ENCODE data around the gene HMGA1.
A peak's percentile ranks its signal among the peaks of the same experiment; 100 is the strongest.

Gene HMGA1

DNA sequence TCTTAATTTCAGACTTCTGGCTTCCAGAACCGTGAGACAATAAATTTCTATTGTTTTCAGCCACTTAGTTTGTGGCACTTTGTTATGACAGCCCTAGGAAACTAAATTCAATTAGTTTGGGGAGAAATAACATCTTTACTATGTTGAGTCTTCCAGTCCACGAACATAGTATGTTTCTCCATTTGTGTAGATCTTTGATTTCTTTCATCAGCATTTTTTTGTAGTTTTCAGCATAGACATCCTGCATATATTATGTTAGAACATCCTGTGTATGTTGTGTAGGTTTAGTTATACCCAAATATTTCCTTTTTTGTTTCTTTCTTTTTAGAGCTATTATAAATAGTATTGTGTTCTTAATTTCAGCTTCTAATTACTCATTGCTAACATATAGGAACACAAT lies 18.0 kb upstream of the HMGA1 start:
- peaks cover 8% of the 10 kb centered on the region for H3K27me3 Mint-ChIP-seq (ENCODE audit: low read depth, poor library complexity)
- no peaks in the 10 kb centered on the region for H3K36me3 Mint-ChIP-seq (ENCODE audit: low read depth)
- no peak overlapping the region for H3K4me3 Mint-ChIP-seq
- TF ChIP-seq, protein P1, sequence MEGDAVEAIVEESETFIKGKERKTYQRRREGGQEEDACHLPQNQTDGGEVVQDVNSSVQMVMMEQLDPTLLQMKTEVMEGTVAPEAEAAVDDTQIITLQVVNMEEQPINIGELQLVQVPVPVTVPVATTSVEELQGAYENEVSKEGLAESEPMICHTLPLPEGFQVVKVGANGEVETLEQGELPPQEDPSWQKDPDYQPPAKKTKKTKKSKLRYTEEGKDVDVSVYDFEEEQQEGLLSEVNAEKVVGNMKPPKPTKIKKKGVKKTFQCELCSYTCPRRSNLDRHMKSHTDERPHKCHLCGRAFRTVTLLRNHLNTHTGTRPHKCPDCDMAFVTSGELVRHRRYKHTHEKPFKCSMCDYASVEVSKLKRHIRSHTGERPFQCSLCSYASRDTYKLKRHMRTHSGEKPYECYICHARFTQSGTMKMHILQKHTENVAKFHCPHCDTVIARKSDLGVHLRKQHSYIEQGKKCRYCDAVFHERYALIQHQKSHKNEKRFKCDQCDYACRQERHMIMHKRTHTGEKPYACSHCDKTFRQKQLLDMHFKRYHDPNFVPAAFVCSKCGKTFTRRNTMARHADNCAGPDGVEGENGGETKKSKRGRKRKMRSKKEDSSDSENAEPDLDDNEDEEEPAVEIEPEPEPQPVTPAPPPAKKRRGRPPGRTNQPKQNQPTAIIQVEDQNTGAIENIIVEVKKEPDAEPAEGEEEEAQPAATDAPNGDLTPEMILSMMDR (IDR thresholded peaks at IDR 0.05): no peak
- H3K9me3 Mint-ChIP-seq: no peaks in the 10 kb centered on the region
- H3K4me1 Mint-ChIP-seq: peaks cover 33% of the 10 kb centered on the region
- peak overlapping the region; percentile 78 for H3K27ac Mint-ChIP-seq
- DNase-seq: no peak

DNA sequence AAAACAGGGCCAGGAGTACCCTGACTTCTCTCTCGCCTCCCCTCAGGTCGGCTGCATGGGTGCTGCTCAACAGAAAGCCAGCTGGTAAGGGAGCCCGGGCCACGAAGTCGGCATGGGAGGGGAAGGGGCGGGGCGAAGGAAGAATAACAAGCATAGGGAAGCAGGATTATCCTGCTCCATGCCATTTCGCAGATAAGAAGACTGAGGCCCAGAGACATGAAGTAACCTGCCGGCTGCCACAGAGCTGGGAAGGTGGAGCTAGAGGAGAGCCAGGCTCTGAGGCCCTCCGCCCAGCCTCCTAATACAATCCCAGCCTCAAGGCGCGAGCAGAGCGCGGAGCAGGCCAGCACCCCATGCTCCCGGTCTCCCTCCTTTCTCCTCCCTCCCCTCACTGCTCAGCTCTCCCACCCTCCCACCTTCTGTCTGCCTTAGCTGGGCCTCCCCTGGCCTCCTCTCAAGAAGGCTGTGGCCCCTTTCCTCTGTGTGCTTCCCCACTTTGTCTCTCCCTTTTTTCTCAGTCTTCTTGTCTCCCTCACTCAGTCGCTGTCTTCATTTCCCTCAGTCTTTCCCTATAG lies 13.2 kb upstream of the HMGA1 start:
- Mint-ChIP-seq H3K27ac (peak overlapping the region; percentile 87), H3K4me1 (peaks cover 50% of the 10 kb centered on the region), H3K4me3 (peak overlapping the region; percentile 82), H3K36me3 (ENCODE audit: low read depth) (no peaks in the 10 kb centered on the region), H3K9me3 (no peaks in the 10 kb centered on the region), H3K27me3 (ENCODE audit: low read depth, poor library complexity) (peaks cover 11% of the 10 kb centered on the region)
- DNase-seq: no peak
- TF ChIP-seq, protein P1 (IDR thresholded peaks at IDR 0.05): no peak

DNA sequence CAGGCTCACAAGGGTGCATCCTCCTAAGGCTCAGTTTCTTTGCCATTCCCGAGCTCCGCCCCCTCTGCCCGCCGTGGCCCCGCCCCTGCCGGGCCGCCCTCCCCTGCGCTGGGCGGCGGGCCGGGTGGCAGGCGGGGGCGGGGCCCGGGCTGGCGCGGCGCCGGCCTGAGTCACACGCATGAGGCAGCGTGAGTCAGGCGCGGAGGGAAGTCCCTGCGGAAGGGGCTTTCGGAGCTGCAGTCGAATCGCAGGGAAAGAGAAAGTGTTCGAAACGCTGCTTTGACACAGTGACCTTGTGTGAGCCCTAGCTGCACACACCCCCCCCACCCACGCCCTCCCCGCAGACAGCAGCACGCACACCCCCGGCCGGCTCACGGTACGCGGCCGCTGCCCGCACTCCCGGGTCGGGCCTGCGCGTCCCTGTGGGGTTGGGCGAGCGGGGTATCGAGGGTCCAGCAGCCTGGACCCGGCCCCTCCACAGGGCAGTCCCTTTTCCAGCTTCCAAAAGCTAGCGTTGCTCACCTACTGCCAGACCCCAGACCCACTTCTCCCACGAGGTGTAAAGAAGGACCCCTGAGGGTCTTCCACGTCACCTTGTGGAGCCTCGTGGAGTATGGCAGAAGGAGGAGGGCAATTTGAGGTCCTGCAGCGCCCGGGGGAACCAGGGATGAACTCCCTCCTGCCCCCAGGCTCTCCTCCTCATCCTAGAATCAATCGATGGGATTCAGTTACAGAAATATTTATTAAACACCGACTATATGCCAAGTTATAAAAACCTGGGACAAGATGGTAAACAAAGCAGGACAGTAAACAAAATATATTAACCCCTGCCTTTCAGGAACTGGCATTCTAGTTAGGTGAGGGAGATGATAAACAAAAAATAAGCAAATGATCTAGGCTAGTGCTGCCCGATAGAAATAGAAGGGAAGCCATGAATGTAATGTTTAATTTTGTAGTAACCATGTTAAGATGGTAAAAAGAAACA lies 12.4 kb upstream of the HMGA1 start:
- H3K27me3 Mint-ChIP-seq (ENCODE audit: low read depth, poor library complexity): peaks cover 13% of the 10 kb centered on the region
- H3K36me3 Mint-ChIP-seq (ENCODE audit: low read depth): no peaks in the 10 kb centered on the region
- peak; percentile 95 for DNase-seq
- TF ChIP-seq, protein P1 (IDR thresholded peaks at IDR 0.05): no peak
- no peaks in the 10 kb centered on the region for H3K9me3 Mint-ChIP-seq
- peak overlapping the region; percentile 87 for H3K27ac Mint-ChIP-seq
- peak overlapping the region; percentile 82 for H3K4me3 Mint-ChIP-seq
- H3K4me1 Mint-ChIP-seq: peaks cover 55% of the 10 kb centered on the region

DNA sequence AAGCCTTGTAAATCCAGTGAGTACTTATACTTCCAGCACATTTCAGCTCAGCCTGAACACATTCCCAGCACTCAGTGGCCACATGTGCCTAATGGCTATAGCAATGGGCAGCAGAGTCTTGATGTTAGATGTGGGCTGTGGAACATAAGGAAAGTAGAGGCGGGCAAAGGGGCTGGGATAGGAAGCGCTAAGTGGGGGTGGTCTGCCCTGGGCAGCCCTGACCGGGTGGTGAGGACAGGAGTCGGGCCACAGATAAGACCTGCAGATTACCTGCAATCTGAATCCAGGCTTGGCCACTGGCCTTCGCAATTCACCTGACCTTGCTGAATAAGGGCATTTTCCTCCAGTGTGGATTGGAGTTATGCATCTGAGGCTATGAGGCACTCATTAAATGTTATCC lies 11.1 kb upstream of the HMGA1 start:
- DNase-seq: no peak
- Mint-ChIP-seq H3K36me3 (ENCODE audit: low read depth) (no peaks in the 10 kb centered on the region), H3K27me3 (ENCODE audit: low read depth, poor library complexity) (peaks cover 15% of the 10 kb centered on the region), H3K4me1 (peaks cover 66% of the 10 kb centered on the region), H3K9me3 (no peaks in the 10 kb centered on the region), H3K4me3 (no peak overlapping the region), H3K27ac (no peak overlapping the region)
- TF ChIP-seq, protein P1 (IDR thresholded peaks at IDR 0.05): no peak

DNA sequence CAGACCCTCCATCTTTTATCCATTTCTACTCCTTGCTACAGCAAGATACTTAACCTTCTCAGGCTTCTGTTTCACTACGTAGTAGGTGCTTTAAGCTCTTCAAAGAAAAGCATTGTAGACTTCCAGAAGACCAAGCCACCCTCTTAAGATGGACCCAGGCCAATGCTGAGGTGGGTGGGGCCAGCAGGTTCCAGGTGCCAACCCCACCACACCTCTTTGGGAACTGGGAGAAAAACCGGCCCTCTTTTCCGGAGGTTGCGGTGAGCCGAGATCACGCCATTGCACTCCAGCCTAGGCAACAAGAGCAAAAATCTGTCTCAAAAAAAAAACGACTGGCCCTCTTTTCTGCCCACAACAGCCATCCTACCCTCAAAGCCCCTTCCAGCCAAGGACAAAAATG lies 10.6 kb upstream of the HMGA1 start:
- no peaks in the 10 kb centered on the region for H3K36me3 Mint-ChIP-seq (ENCODE audit: low read depth)
- TF ChIP-seq, protein P1 (IDR thresholded peaks at IDR 0.05): no peak
- no peak overlapping the region for H3K27ac Mint-ChIP-seq
- peaks cover 70% of the 10 kb centered on the region for H3K4me1 Mint-ChIP-seq
- H3K9me3 Mint-ChIP-seq: no peaks in the 10 kb centered on the region
- peaks cover 12% of the 10 kb centered on the region for H3K27me3 Mint-ChIP-seq (ENCODE audit: low read depth, poor library complexity)
- DNase-seq: no peak
- H3K4me3 Mint-ChIP-seq: no peak overlapping the region

Measured in nephron progenitor cell (in vitro differentiated cells).